Stimulated activated CD8-positive, alpha-beta memory T cell treated with anti-CD3 and anti-CD28 coated beads, Interleukin-15, amount 100 ng/mL, for 24 hours (primary cell): ENCODE results near the gene ABAT.
"Not testable (repeated sequence)": the region's sequence is repeated elsewhere in the genome, so short reads cannot be mapped to it uniquely, and the experiment has no call there.

ENCODE experiments used
- DNase-seq: peaks from one replicate; pipeline ENCODE4 v3.0.0-alpha.2; 2020; ENCODE audit warnings: low read depth

Gene ABAT

DNA sequence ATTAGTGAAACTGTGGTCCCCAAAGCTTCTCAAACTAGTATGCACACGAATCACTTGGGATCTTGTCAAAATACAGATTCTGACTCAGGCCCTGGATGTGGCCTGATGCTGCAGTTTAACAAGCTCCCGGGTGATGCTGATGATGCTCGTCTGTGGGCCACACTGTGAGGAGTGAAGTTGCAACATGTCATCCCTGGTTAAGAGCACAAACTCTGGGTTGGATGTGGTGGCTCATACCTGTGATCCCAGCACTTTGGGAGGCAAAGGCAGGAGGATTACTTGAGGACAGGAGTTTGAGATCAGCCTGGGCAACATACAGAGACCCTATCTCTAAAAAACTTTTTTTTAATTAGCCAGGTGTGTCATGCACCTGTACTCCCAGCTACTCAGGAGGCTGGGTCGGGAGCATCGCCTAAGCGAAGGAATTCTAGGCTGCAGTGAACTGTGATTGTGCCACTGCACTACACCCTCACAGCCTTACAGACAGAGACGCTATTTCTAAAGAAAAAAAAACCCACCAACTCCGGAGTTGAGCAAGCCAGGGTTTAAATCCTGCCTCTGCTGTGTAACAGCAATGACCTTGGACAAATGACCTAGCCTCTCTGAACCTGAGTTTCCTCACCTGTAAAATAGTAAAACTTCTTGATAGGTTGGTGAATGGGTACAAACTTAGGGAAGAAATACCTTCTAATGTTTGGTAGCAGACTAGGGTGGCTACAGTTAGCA, 24.4 kb upstream of the ABAT start:
- no peak for DNase-seq

DNA sequence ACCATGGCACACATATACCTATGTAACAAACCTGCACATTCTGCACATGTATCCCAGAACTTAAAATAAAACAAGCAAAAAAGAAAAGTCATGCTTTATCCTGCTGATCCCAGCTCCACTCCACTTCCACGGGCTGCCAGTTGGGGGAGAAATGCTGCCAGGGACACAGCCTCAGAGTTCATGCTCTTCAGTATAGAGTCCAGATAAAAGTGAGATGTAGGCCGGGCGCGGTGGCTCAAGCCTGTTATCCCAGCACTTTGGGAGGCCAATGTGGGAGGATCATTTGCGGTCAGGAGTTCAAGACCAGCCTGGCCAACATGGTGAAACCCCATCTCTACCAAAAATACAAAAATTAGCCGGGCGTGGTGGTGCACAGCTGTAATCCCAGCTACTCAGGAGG, 22.5 kb upstream of the ABAT start:
- DNase-seq, result not testable (repeated sequence)

DNA sequence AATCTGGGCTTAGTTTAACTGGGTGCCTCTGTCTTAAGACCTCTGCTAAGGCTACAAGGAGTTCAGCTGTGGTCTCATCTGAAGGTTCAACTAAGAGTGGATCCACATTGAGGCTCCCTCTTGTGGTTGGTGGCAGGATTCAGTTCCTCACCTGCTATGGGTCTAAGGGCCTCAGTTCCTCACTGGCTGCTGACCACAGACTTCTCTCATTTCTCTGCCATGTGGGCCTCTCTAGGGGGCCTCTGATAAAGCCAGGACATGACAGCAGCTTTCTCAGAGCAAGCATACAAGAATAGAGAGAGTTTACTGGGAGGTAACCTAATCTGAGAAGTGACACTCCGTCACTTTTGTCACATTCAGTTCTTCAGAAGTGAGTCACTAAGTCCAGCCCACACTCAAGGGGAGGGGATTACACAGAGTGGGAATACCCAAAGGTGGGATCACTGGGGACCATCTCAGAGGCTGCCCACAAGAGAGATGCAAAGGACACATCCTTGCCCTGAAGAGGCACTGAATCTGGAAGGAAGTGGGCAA, 19.2 kb upstream of the ABAT start:
- no peak for DNase-seq

DNA sequence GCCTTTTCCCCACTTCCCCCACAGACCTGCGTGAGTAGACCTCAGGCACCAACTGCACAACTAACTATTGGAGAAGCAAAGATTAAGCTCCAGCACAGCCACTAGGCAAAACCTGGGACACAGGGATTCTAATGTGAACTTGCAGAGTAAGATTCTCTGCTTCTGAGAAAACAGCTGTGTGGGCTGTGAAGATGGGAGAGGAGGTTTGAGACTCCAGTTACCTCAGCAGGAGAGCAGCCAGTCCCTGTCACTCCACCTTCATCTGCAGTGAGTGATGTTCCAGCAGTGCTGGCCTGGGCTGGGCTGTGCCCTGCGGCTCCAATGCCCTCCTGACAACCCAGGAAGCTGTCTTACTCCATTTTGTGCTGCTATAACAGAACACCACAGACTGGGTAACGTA, 18.0 kb upstream of the ABAT start:
- DNase-seq, result no peak

DNA sequence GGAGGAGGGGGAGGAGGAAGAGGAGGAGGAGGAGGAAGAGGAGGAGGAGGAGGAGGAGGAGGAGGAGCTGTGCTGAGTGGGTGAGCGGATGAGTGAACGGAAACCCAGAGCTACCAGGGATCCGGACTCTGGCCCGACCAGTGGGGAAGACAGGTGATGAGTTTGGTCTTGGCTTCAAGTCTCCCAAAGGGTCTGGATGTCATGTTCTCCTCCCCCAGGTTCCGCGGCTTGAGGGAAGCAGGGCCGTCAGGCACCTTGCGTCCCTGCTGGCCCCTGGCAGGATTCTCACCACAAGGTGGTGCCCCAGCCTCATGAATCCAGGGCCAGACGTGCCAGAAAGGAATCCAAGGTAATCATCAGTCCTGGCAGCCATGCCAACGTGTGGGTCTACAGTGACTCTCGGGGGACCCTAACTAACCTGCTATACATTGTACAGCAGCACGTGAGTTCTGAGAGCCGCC, 13.5 kb upstream of the ABAT start:
- DNase-seq, result no peak

DNA sequence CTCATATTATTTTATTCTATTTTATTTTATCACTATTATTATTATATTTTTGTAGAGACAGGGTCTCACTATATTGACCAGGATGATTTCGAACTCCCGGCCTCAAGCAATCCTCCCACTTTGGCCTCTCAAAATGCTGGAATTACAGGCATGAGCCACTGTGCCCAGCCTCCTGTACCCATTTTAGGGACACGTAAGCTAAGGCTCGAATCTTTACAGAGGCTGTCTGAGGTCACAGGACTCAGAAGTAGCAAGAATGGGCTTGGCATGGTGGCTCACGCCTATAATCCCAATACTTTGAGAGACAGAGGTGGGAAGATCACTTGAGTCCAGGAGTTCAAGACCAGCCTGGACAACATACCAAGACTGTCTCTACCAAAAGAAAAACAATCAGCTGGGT, 12.7 kb upstream of the ABAT start:
- no peak for DNase-seq

DNA sequence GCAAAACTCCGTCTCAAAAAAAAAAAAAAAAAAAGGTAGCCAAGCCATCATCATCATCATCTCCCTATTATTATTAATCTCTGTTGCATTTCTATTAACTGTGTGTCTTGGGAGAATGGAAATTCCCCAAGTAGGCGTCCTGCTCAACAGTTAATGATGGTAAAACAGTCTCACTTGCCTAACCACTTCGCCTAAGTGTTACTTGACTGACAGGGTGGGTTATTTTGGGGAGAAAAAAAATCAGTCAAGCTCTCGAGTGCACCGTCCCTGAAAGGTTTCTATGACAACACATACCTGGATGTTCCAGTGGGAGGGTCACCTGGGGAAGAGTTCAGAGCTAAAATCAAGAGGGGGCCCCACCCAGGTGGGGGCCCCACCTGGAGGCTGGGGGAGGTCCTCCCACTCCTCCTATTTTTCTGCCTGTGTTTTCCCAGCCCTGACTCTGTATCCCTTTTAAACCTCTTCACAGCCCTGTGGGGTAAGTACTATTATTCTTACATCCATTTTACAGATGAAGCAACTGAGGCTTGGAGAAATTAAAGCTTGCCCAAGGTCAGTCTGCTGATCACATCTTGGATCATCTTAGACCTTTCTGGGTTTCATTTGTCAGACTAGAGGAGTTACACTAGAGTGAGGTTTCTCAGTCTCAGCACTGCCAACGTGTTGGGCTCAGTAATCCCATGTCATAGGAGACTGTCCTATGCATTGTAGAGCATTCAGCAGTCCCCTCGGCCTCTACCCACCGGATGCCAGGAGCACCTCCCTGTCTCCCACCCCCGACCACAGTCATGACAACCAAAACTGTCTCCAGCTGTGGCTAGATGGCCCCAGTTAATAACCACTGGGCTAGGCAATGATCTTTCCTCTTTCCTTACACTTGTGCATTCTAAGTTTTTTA, 11.0 kb upstream of the ABAT start:
- no peak for DNase-seq

DNA sequence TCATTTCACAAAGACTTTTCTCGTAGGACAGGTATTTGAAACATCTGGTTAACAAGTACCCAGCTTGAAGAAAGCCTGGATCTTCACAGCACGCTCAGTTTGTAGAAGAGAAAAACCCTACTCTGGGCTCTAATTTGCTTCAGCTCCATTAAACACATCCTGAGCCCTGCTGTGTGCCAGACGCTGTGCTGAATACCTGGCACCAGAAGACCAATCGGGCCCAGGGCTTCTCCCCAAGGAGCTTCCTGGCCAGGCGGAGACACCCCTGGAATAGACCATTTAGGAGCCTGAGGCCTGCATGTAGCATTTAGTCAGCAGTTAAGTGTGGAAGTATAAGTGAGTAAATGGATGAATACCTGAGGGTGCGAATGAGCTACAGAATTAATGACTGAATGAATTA, 8.9 kb upstream of the ABAT start:
- DNase-seq, result no peak

DNA sequence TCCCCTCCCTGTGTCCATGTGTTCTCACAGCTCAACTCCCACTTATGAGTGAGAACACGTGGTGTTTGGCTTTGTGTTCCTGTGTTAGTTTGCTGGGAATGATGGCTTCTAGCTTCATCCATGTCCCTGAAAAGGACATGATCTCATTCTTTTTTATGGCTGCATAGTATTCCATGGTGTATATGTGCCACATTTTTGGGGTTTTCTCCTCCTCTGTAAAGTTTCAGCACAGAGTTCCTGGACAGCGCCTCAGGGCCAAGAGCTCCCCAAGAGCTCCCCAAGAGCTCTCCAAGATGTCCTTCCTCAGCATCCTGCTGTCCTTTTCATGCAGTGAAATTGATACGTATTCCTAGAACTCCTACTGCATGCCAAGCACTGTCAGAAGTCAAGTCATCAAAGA, 6.9 kb upstream of the ABAT start:
- DNase-seq, result no peak

DNA sequence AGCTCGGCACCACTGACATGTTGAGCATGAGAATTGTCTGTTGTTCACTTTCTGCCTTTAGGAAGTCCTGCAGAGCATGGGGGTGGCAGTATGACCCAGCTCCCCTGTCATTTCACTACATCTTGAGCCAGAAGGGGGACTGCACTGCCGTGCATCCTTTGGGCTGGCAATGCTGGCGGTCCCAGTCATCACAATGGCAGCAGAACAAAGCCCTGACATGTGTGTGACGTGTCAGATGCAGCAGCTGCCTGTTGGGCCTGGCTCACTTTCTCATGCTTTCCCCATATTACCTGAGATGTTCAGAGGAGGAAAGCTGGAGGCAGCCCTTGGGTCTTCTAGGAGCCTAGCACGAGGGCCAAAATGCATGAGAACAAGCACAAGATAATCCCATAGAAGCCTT, 6.3 kb upstream of the ABAT start:
- DNase-seq, result no peak

DNA sequence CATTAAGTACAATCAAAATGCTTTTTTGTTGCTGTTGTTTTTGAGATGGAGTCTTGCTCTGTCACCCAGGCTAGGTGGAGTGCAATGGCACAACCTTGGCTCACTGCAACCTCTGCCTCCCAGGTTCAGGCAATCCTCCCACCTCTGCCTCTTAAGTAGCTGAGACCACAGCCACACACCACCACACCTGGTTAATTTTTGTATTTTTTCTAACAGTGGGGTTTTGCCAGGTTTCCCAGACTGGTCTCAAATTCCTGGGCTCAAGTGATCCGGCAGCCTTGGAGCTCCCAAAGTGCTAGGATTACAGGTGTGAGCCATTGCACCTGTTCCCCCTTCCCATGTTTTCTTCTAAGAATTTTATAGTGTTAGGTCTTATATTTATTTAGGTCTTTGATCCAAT, 4.9 kb upstream of the ABAT start:
- DNase-seq, result no peak

DNA sequence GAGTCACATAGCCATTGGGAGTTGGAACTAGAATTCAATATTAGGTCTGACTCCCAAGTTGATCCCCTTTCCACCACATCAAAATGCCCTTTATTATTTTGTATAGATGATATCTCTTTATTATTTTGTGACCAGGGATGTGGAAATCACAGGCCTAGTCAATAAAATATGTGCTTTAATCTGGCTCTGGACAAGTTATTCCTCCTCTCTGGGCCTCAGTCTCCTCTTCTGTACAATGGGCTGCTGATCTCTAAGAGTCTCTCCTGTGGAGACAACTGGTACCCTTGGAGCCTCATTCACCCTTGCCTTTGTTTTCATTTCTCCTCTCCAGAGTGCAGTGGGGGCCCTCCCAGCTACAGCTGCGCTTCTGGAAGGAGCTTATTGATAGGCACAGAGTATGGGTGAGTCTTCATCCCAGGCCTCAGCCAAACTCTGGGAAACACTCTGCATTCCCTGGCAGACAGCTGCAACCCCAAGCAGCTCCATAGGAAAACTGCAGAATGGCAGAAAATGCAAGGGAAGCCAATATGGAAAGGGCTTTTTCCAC, 4.3 kb upstream of the ABAT start:
- DNase-seq, result no peak

DNA sequence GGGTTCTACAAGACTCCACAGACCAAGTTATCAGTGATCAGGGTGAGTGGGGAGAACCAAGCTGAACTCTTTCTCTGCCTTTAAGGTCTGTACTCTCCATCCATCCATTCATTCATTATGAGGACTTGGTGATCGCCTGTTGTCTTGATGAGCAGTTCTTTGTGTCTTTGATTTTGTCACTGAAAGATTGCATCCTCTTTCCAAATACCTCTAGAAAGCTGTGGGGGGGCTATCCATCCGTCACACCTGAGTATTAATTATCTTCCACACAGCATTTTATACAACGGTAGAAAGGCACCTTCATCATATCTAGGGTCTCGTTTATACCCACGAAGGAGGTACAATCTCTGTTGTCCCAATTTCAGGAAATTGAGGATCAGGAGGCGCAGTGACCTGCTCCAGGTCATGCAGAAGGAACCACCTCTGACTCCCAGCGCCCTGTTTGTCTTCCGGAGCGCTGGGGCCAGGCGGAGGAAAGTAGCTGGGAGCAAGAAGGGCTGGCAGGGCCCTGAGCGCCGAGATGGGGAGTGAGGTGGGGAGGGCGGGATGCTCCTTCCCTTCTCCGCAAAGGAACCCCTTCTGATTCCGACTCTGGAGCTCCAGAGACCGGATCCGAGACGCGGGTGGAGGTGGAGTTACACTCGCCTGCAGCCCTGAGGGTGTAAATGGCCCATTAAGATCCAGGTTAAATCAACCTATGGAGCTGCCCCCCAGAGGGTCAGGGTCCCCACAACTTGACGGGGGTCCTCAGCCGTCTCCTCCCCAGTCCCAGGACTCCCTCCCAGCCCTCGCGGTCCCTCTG, 605 bp upstream of the ABAT start:
- DNase-seq, result no peak

DNA sequence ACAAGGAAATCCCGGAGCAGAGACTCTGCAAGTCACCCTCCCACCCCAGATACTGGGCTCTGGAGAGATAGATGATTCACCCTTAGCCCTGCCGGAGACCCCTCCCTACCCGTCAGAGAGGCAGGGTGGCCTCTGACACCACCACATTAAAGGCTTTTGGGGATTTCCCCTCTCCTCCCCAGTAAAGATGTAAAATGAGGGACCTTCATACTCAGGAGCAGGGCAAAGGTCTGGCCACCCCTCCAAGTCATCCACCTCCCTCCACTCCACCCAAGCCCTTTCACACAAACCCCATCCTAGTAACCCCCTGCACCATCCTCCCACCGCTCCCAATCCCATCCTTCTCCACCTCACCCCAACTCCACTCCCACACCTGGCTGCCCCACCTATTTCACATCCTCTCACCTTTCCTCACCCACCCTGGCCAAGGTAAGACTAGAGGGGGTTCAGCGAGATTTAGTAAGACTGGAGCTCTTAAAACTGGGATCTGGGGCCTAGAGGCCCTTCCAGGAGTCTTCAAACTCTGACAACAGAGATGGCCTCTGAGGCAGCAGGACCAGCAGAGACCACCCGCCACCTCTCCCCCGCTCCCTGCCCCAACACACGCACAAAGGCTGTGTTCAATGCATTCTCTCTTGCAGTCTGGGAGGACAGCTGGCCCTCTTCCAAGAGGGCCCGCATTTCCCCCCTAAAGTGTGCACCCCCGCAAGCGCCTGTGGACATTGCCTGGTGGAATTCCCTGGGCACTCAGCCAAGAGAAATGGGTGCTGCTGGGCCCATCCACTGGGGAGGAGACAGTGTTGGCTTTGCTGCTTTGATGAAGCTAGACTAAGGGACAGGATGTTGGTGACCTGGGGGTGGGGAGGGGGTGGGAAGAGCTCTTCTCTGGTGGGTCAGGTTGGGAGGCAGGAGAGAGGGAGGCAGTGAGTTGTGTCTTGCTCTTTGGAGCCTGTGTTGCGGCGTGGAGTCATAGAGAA, 1.1 kb downstream of the ABAT start:
- DNase-seq, result no peak

DNA sequence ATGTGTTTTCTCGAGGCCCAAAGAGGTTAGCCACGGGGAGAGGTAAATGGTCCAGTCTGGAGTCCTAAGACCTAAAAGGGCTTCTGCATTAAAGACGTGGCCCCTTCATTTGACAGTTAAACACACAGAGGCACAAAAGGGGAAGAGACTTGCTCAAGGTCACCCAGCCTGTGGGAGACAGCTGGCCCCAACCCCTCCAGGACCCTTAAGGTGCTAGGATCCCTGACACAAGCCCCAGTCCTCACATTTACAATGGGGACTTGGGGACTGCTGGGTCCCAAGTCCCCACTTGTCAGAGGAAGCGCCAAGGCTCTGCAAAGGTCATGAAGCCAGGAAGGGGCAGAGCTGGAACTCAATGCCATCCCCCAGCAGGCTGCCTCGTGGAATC, 1.7 kb downstream of the ABAT start:
- no peak for DNase-seq

DNA sequence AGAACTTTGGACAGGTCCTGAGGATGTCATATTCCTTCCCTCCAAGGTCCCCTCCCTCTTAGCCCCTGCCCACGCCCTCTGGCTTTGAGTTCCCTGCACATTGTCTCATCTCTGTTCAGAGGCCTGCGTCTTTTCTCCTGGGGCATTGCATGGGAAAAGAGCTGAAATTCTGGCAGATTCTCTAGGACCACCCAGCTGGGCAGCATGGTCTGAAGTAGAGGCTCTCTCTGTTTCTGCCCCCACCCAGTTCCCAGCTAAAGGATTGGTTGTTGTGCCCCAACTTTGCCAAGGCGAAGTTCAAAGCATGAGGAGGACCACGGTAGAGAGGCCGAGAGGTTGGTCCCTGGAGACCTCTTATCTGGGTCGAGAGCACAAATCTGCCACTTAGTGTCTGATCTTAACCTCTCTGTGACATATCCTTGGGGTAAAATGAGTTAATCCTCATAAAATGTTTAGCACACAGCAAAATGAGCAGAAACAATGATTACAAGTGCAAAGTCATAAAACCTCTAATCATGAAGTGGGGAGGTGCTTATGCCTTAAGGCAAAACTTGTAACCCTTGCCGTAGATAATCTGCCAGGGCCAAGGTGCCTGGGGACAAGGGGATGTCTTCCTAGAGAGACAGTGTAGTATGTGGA, 2.4 kb downstream of the ABAT start:
- no peak for DNase-seq

DNA sequence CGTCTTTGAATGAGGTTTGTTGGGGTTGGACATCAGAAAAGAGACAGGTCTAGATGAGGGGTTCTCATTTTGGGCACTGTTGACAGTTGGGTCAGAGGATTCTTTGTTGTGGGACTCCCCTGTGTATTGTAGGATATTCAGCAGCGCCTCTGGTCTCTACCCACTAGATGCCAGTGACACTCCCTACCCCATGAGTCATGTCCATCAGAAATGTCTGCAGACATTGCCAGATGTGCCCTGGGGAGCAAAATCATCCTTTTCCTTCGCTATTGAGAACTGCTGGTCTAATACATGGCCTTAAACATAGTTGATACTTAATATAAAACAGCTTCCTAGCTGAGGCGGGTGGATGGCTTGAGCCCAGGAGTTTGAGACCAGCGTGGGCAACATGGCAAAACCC, 3.1 kb downstream of the ABAT start:
- no peak for DNase-seq

DNA sequence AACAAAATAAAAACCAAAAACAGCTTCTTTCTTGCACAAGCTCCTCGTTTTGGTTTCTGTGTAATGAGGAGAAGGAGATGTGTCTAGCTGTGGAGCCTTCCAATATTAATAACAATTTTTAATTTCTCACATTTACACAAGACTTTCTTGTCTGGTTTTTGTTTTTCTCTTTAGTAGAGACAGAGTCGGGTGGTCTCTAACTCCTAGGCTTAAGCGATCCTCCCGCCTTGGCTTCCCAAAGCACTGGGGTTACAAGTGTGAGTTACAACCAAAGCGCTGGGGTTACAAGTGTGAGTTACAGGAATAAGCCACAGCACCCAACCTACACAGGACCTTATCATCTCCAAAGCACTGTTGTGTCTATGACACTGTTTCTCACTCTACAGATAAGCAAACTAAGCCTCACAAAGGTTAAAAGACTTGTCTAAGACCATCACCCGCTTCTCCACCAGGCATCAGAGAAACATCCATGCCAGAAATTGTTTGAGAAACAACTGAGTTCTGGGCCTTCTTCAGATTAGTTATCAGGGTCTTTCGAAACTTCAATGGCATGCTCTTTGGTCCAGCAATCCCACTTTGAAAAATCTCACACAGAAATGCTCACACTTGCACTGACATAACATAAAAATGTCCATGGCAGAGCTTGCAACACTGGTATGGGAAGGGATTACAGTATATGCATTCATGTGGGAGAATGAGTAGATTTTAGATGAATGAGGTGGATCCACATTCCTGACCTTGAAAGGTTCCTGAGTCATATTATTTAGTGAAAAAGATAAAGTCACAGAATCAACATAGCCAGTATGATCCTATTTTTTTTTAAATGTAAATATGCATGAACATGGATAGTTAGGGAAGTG, 3.9 kb downstream of the ABAT start:
- DNase-seq, result no peak

DNA sequence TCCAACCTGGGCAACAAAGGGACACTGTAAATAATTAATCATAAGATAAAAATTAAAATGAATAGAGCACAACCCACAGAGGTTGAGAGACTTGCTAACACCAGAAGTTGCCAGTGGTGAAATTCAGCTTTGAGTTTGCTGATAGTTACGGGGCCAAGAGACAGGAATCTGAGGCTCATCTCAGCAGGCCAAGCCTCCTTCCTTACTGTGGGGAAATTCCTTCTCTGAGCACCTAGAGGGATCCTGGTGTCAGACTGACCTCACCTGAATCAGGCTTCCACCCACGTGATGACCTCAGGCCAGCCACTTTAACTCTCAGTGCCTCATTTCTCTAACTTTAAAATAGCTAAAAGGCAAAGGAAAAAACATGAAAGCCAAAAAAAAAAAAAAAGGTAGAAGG, 4.7 kb downstream of the ABAT start:
- no peak for DNase-seq
